Stimulated activated CD8-positive, alpha-beta memory T cell treated with anti-CD3 and anti-CD28 coated beads, Interleukin-4, amount 100 ng/mL, for 48 hours (primary cell): ENCODE measurements around the gene MMD.
"Not testable (repeated sequence)": the region's sequence is repeated elsewhere in the genome, so short reads cannot be mapped to it uniquely, and the experiment has no call there.

Experiments used
- DNase-seq: peaks from one replicate; pipeline ENCODE4 v3.0.0-alpha.2; 2020

The MMD gene

GRCh38 chr17:55391244-55391757, 30.3 kb downstream of the MMD start:
- DNase-seq, result no peak

- no peak for DNase-seq
These were observed 31.2 kb downstream of the MMD start for GRCh38 chr17:55390364-55390977.

- DNase-seq, result not testable (repeated sequence)
These were observed 31.9 kb downstream of the MMD start for GRCh38 chr17:55389715-55390114.

- no peak for DNase-seq
These were observed 32.8 kb downstream of the MMD start for GRCh38 chr17:55388842-55389241.

- DNase-seq, result no peak
These were observed 34.8 kb downstream of the MMD start for GRCh38 chr17:55386796-55387332.

- no peak for DNase-seq
These were observed 36.9 kb downstream of the MMD start for GRCh38 chr17:55384643-55385232.

- DNase-seq, result no peak
These were observed 37.6 kb downstream of the MMD start for GRCh38 chr17:55383771-55384642.

GRCh38 chr17:55381017-55381770, 40.4 kb downstream of the MMD start:
- DNase-seq, result no peak

GRCh38 chr17:55377671-55378275, 43.9 kb downstream of the MMD start:
- DNase-seq, result no peak

- DNase-seq, result no peak
These were observed 52.9 kb downstream of the MMD start for GRCh38 chr17:55368706-55369105.

GRCh38 chr17:55366020-55366481, 55.6 kb downstream of the MMD start:
- no peak for DNase-seq

- no peak for DNase-seq
These were observed 58.6 kb downstream of the MMD start for GRCh38 chr17:55363033-55363432.

- DNase-seq, result no peak
These were observed 60.7 kb downstream of the MMD start for GRCh38 chr17:55360971-55361370.

GRCh38 chr17:55356434-55357328, 65.0 kb downstream of the MMD start:
- DNase-seq, result peak; percentile 83

GRCh38 chr17:55354941-55355340, 66.7 kb downstream of the MMD start:
- DNase-seq, result no peak

- no peak for DNase-seq
These were observed 67.6 kb downstream of the MMD start for GRCh38 chr17:55354010-55354409.

GRCh38 chr17:55351226-55351625, 70.4 kb downstream of the MMD start:
- no peak for DNase-seq

- no peak for DNase-seq
These were observed 70.8 kb downstream of the MMD start for GRCh38 chr17:55350825-55351205.

- DNase-seq, result peak; percentile 53
These were observed 72.8 kb downstream of the MMD start for GRCh38 chr17:55348749-55349354.

- DNase-seq, result no peak
These were observed 74.3 kb downstream of the MMD start for GRCh38 chr17:55347341-55347740.

- DNase-seq, result no peak
These were observed 75.0 kb downstream of the MMD start for GRCh38 chr17:55346658-55347057.
